Lower leg skin (tissue), 3 donors: ENCODE results near the gene CPVL.

Experiments
- POLR2A ChIP-seq, 2 donors: fragments of 450-650 bp; IDR thresholded peaks; one replicate each; pipeline ENCODE4 v1.6.1; 2016 to 2017; ENCODE audit warnings: antibody characterized with exemption in 2 of 2, mild to moderate bottlenecking in 1 of 2, moderate library complexity in 1 of 2
- TF ChIP-seq, protein P1 (sequence below), 3 donors: fragments of 450-650 bp; IDR thresholded peaks; one replicate each; pipeline ENCODE4 v1.5.1; 2016; ENCODE audit warnings: antibody characterized with exemption in 3 of 3, mild to moderate bottlenecking in 3 of 3, moderate library complexity in 2 of 3

DNA sequence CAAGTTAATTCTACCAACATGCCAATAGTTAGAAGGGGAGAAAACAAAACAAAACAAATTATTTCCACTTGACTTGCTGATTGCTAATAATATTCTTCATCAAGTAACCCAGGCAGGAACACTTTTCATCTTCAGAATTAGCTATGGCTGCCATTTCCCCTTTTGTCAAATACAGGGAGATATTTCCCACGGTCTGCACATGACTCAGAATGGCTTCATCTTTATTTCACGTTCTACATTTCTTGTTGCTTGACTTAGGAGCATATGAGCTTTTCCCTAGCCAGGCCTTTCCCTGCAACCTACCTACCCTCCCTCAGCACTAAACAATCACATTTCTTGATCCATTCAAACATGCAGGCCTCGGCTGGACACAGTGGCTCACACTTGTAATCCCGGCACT, 6.5 kb downstream of the CPVL start:
- TF ChIP-seq, protein P1, sequence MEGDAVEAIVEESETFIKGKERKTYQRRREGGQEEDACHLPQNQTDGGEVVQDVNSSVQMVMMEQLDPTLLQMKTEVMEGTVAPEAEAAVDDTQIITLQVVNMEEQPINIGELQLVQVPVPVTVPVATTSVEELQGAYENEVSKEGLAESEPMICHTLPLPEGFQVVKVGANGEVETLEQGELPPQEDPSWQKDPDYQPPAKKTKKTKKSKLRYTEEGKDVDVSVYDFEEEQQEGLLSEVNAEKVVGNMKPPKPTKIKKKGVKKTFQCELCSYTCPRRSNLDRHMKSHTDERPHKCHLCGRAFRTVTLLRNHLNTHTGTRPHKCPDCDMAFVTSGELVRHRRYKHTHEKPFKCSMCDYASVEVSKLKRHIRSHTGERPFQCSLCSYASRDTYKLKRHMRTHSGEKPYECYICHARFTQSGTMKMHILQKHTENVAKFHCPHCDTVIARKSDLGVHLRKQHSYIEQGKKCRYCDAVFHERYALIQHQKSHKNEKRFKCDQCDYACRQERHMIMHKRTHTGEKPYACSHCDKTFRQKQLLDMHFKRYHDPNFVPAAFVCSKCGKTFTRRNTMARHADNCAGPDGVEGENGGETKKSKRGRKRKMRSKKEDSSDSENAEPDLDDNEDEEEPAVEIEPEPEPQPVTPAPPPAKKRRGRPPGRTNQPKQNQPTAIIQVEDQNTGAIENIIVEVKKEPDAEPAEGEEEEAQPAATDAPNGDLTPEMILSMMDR (IDR thresholded peaks at IDR 0.05), result no peak
- no peak for TF ChIP-seq POLR2A (IDR thresholded peaks at IDR 0.05)
